Liver (tissue), 9 donors: ENCODE measurements around the gene KIR3DL3. TPM values are rescaled to one million over a fixed set of nuclear protein-coding genes. Genes with fewer than 3 reads are reported as not detected.

Source experiments
- DNase-seq: peaks from one replicate; pipeline ENCODE4 v3.0.0-alpha.2; 2017; ENCODE audit warnings: low spot score
- H3K27ac ChIP-seq, 2 donors: one replicate each; pipeline ENCODE4 v1.7.0; 2013; ENCODE audit warnings: inconsistent platforms in 2 of 2, low read length in 2 of 2, control low read depth in 1 of 2, low read depth in 1 of 2, mild to moderate bottlenecking in 1 of 2
- H3K27me3 ChIP-seq, 4 donors: one replicate each; pipeline versions ENCODE4 v1.6.1 to v1.7.0; 2013; ENCODE audit warnings: low read length in 3 of 4, inconsistent platforms in 1 of 4, mild to moderate bottlenecking in 1 of 4, moderate library complexity in 1 of 4; ENCODE audit not compliant: control insufficient read depth in 4 of 4, insufficient read depth in 4 of 4
- H3K36me3 ChIP-seq, 4 donors: one replicate each; pipeline versions ENCODE4 v1.6.1 to v1.7.0; 2013; ENCODE audit warnings: low read length in 3 of 4, mild to moderate bottlenecking in 3 of 4, low read depth in 1 of 4, moderate library complexity in 1 of 4; ENCODE audit not compliant: control insufficient read depth in 4 of 4, insufficient read depth in 3 of 4
- H3K4me1 ChIP-seq, 4 donors: one replicate each; pipeline versions ENCODE4 v1.6.1 to v1.7.0; 2013; ENCODE audit warnings: low read length in 3 of 4, mild to moderate bottlenecking in 3 of 4, moderate library complexity in 1 of 4; ENCODE audit not compliant: control insufficient read depth in 4 of 4, insufficient read depth in 4 of 4
- H3K4me3 ChIP-seq, 3 donors: one replicate each; pipeline versions ENCODE4 v1.6.1 to v1.7.0; 2013; ENCODE audit warnings: low read length in 3 of 3, control low read depth in 1 of 3, low read depth in 1 of 3, mild to moderate bottlenecking in 1 of 3
- H3K9ac ChIP-seq, 2 donors: one replicate each; pipeline ENCODE4 v1.7.0; 2013; ENCODE audit warnings: low read length in 2 of 2, mild to moderate bottlenecking in 2 of 2, moderate library complexity in 2 of 2, control low read depth in 1 of 2, low read depth in 1 of 2
- H3K9me3 ChIP-seq, 4 donors: one replicate each; pipeline versions ENCODE4 v1.6.1 to v1.7.0; 2013; ENCODE audit warnings: low read length in 3 of 4; ENCODE audit not compliant: control insufficient read depth in 4 of 4
- ATF3 ChIP-seq: IDR thresholded peaks from 2 replicates; pipeline ENCODE4 v1.6.1; 2016; ENCODE audit warnings: antibody characterized with exemption
- CTCF ChIP-seq: fragments of 150-350 bp; IDR thresholded peaks from 2 replicates; pipeline ENCODE4 v1.5.1; 2017; ENCODE audit warnings: improper control_type of control experiment, low read depth, low read length; ENCODE audit not compliant: missing input control
- FOXA2 ChIP-seq: IDR thresholded peaks from 2 replicates; pipeline ENCODE4 v1.6.1; 2016; ENCODE audit warnings: antibody characterized with exemption
- GABPA ChIP-seq, 2 donors: IDR thresholded peaks in 1 of 2; conservative IDR thresholded peaks in 1 of 2; 2 replicates each; pipeline ENCODE4 v1.6.1; 2016; ENCODE audit warnings: antibody characterized with exemption in 2 of 2, mild to moderate bottlenecking in 1 of 2, moderate library complexity in 1 of 2
- HNF4A ChIP-seq, 2 donors: conservative IDR thresholded peaks; 2 replicates each; pipeline ENCODE4 v1.6.1; 2016; ENCODE audit warnings: antibody characterized with exemption in 2 of 2, mild to moderate bottlenecking in 2 of 2
- NR2F2 ChIP-seq: IDR thresholded peaks from 2 replicates; pipeline ENCODE4 v1.6.1; 2016; ENCODE audit warnings: antibody characterized with exemption
- RAD21 ChIP-seq, 2 donors: IDR thresholded peaks; 2 replicates each; pipeline ENCODE4 v1.6.1; 2016; ENCODE audit warnings: antibody characterized with exemption in 2 of 2, mild to moderate bottlenecking in 2 of 2
- REST ChIP-seq: IDR thresholded peaks from 2 replicates; pipeline ENCODE4 v1.6.1; 2016; ENCODE audit warnings: antibody characterized with exemption, mild to moderate bottlenecking
- RXRA ChIP-seq, 2 donors: IDR thresholded peaks; 2 replicates each; pipeline ENCODE4 v1.6.1; 2017 to 2018; ENCODE audit warnings: antibody characterized with exemption in 2 of 2, mild to moderate bottlenecking in 1 of 2
- SP1 ChIP-seq: IDR thresholded peaks from 2 replicates; pipeline ENCODE4 v1.6.1; 2018; ENCODE audit warnings: antibody characterized with exemption, mild to moderate bottlenecking
- TAF1 ChIP-seq: conservative IDR thresholded peaks from 2 replicates; pipeline ENCODE4 v1.6.1; 2016; ENCODE audit warnings: antibody characterized with exemption, mild to moderate bottlenecking
- ZBTB33 ChIP-seq: IDR thresholded peaks from 2 replicates; pipeline ENCODE4 v1.6.1; 2016; ENCODE audit warnings: antibody characterized with exemption
- WGBS: extraction: QIAGEN DNeasy Blood & Tissue Kit; methylation state at CpG from one replicate; pipeline ENCODE4 v1.1.7; 2013; 5-methylcytosine and 5-hydroxymethylcytosine counted together
- polyA plus RNA-seq, 2 donors: library from polyadenylated mRNA; stranded (reverse) in 1 of 2; unstranded in 1 of 2; fragments of 200-250 nt in 1 of 2; fragments of >200 nt in 1 of 2; fragmentation: Nextera tagmentation in 1 of 2; extraction: Ambion mirVana in 1 of 2; gene quantifications; one replicate each; pipeline versions ENCODE4 v1.2.1 to v1.2.3, GENCODE V29; 2013 to 2015
- total RNA-seq, 2 donors: library from RNA; depleted of rRNA; stranded (reverse); fragments of >200 nt; gene quantifications; one replicate each; pipeline ENCODE4 v1.2.3, GENCODE V29; 2014
- TF ChIP-seq, protein P1 (sequence below): IDR thresholded peaks from 2 replicates; pipeline ENCODE4 v1.6.1; 2016; ENCODE audit warnings: antibody characterized with exemption
- donor health status: healthy.
- donor health status: healthy.
- donor health status: healthy.
- donor health status: healthy.
- donor health status: healthy.

KIR3DL3 gene
- total and polyA plus RNA-seq, 4 donors: 0.05 TPM; not detected in 3

- WGBS: 48% methylated on average over 3 of the region's 3 CpGs
- Histone ChIP-seq H3K4me1 (no peaks in the 10 kb centered on the region), H3K4me3 (no peak overlapping the region), H3K9me3 (no peaks in the 10 kb centered on the region), H3K36me3 (no peaks in the 10 kb centered on the region), H3K27me3 (peaks cover 0 to 8% (median 0%) of the 10 kb centered on the region in 4 donors), H3K27ac (no peak overlapping the region), H3K9ac (no peak overlapping the region)
- TF ChIP-seq RXRA (IDR thresholded peaks at IDR 0.05) (no peak), REST (no peak), HNF4A (conservative IDR thresholded peaks at IDR 0.05) (no peak), GABPA (IDR thresholded peaks at IDR 0.05 in 1 of 2, conservative IDR thresholded peaks at IDR 0.05 in 1 of 2) (no peak), RAD21 (IDR thresholded peaks at IDR 0.05) (no peak), ZBTB33 (no peak), ATF3 (no peak), SP1 (no peak)
- no peak for DNase-seq
These were observed 3.9 kb downstream of the KIR3DL3 start for GRCh38 chr19:54728167-54728566.

GRCh38 chr19:54729416-54730188 lies 5.4 kb downstream of the KIR3DL3 start:
- H3K9ac ChIP-seq: no peak overlapping the region
- no peaks in the 10 kb centered on the region for H3K36me3 ChIP-seq
- peaks cover 0 to 10% (median 0%) of the 10 kb centered on the region in 4 donors for H3K27me3 ChIP-seq
- H3K9me3 ChIP-seq: no peaks in the 10 kb centered on the region
- 56% methylated on average over 15 of the region's 15 CpGs for whole genome bisulfite sequencing
- TF ChIP-seq ZBTB33 (no peak), NR2F2 (no peak), TAF1 (no peak), GABPA (IDR thresholded peaks at IDR 0.05 in 1 of 2, conservative IDR thresholded peaks at IDR 0.05 in 1 of 2) (no peak), CTCF (no peak), RXRA (IDR thresholded peaks at IDR 0.05) (no peak), FOXA2 (no peak), ATF3 (no peak), HNF4A (conservative IDR thresholded peaks at IDR 0.05) (no peak)
- TF ChIP-seq, protein P1, sequence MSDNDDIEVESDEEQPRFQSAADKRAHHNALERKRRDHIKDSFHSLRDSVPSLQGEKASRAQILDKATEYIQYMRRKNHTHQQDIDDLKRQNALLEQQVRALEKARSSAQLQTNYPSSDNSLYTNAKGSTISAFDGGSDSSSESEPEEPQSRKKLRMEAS: no peak
- H3K4me1 ChIP-seq: no peaks in the 10 kb centered on the region
- no peak overlapping the region for H3K4me3 ChIP-seq
- no peak for DNase-seq
- H3K27ac ChIP-seq: no peak overlapping the region
